Suppressor macrophage (primary cell): ENCODE data around the gene MAP3K4.

ENCODE experiments used
- DNase-seq, 4 experiments: peaks; one replicate each; pipeline ENCODE4 v3.0.0-alpha.2; 2020 to 2022

MAP3K4 gene

DNA sequence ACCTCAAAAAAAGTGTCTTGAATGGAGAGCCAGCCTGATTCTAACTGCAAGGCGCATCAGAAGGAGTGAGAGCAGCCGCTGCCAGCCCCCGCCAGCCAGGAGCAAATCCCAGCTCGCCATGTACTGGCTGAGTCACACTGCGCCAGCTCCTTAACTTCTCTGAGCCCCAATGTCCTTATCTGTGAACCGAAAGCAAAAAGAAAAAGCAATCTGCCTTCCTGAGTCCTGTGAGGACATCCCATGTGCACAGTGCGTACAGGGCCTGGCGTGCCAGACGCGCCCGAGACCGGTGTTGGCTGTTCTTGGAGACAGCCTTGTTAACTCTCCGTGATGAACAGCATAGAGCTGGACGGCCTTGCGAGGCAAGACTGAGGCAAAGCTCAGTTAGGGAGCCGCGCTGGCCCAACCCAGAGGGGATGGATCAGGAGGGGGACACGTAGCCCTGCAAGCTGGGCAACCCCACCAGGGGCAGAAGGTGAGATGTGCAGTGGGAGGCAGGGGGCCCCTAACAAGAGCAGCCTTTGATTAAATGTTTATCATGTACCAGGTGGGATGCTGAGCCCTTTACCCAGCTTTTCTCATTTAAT, 159.6 kb downstream of the MAP3K4 start:
- DNase-seq, result no peak

DNA sequence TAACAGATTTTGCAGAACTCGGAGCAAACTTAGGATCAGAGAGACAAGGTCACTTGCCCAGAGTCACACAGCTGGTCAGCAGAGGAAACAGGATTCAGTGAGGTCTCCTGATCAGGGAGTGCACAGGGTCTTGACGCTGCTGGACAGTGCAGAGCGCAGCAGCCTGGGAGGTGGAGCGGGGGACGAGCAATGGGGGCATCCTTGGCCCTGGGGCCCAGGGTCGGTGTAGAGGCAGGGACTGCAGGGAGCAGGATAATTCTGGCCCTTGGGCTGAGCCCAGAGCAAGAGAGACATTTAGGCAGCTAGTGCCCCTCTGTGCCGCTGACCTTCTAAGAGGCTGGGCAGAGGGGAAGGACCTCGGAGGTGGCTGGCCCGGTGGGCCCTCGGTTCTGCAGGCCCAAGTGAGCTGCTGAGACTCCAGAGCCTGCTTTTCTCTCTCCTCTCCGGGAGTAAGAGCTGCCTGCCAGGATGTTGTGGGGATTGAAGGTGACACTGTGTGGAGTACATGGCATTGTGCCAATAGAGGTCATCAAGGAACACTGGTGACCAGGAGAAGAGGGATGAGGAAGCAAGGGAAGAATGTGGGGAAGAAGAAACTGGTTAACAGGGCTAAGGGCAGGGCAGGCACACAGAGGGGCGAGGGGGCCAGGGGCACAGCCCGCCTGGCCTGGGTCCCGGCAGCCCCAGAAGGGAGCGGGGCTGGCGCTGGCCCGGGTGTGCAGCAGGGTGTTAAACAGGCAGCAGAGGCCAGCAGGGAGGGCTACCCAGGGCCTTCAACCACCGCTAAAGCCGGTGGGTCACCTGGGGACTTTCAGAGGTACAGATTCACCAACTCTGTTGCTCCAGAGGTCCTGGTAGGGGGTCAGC, 160.3 kb downstream of the MAP3K4 start:
- DNase-seq, result no peak

DNA sequence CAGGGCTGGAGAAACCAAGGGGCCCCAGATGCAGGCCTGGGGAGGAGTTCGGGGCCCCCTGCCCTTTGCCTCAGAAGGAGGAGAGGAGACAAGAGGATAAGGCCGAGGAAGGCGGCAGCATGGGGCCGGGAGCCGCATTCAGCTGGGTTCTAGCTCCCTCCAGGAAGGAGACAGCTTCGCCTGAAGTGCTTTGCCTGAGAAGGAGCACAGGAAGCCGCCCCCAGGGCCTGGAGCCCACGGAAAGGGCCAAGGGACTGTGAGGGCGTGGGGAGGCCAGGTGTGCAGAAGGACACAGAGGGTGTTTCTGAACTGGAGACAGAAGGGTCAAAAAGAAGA, 160.9 kb downstream of the MAP3K4 start:
- DNase-seq, result no peak

DNA sequence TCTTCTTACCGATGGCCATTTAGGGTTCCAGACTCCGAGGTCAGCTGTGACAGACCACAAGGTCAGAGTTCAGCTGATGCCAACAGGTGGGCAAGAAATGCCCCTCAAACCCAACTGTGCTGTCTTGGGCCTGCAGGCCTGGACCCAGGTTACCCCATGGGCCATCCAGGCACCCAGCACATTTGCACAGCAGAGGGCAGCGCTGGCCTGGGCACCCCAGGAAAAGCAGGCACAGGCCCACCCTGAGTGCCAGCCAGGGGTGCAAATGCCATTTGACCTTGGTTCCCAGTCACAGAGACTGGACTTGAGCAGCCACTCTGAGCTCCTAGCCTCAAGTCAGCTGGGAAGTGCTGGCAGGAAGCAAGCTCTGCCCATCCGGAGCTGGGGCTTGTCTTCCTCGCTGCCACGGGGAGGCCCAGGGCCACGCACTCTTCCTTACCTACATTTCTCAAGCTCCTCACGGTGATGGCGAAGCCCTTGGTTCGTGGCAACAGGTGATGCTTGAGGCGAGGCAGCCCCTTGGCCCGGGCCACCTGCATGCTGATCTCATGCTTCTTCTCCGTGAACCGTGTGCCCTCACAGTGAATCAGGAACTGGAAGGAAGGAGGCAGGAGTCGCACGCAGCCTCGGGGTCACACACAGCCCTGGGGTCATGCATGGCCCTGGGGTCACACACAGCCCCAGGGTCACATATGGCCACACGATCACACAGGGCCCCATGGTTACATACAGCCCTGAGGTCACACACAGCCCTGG, 161.5 kb downstream of the MAP3K4 start:
- DNase-seq, result peak; percentile 24 to 45 (median 40)

DNA sequence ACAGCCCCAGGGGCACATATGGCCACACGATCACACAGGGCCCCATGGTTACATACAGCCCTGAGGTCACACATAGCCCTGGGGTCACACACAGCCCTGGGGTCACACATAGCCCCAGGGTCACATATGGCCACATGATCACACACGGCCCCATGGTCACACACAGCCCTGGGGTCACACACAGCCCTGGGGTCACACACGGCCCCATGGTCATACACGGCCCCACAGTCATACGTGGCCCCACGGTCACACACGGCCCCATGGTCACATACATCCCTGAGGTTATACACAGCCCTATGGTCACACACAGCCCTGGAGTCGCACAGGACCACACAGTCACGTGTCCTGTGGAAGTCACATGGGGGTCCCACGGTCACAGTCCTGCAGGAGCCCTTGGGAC, 162.2 kb downstream of the MAP3K4 start:
- DNase-seq, result no peak

DNA sequence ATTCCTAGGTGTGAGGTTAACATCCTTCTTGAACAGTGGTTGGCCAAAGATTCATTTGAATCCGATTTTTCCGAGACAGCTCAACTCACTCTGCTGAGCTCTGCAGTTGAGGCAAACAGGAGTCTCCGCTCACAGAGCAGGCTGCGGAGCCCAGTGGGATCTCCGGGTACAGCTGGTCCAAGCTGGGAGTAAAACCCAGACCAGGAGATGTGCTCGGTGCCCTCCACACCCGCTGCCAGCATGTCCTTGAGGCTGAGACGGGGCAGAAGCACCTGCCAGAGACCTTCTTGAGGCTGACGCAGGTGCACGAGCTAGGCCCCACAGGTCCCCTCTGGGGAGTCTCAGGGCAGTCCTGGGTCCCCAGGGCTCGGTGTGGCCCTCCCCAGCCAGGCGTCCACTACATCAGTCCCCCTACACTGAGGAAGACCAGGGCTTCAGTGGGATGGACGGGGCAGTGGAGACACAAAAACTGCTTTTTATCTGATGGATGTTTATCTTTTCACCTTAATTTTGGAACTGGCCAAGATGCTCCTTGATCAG, 163.3 kb downstream of the MAP3K4 start:
- no peak for DNase-seq

DNA sequence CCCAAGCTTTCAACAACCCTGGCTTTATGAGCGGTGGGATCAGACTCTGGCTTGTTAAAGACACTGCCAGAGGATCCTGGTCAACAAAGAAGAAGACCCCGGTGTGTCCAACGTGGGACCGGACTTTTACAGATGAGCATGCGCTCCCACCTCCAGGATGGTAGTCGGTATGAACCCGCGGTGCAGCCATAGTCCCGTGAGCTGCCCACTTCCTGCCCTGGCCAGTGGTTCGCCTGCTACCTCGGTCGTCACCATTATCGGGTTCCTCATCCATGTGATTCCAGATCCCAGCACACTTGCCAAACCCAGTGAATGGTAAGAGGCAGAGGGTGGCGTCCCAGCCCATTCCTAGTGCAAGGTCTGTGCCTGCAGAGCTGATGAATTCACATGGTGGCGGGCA, 169.6 kb downstream of the MAP3K4 start:
- no peak for DNase-seq

DNA sequence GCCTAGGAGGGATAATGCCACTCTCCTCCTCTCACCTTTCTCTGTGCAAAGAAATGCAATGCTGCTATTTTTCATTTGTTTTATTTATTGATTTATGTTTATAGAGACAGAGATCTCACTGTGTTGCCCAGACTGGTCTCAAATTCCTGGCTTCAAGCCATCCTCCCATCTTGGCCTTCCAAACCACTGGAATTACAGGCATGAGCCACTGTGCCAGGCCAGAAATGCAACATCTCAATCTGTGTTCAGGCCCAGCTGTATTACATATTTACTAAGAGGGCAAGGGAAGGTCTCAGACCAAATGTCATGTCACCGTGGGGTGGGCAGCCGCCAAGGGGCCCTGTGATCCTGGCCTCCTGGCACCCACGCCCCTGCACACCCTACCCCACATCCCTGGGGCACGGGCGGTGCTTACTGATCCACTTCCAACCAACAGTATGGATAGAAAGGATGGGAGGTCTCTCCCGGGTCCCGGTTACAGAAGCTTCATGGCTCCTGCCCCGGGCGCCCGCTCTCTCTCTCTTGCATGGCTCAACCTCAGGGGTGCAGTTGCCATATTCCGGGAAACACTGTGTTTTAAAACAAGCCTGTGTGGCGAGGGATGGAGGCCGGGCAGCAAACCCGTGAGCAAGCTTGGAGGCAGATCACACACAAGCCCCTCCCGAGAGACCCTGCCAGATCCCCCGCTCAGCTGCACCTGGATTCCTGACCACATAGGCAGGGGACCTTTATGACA, 170.5 kb downstream of the MAP3K4 start:
- no peak for DNase-seq

DNA sequence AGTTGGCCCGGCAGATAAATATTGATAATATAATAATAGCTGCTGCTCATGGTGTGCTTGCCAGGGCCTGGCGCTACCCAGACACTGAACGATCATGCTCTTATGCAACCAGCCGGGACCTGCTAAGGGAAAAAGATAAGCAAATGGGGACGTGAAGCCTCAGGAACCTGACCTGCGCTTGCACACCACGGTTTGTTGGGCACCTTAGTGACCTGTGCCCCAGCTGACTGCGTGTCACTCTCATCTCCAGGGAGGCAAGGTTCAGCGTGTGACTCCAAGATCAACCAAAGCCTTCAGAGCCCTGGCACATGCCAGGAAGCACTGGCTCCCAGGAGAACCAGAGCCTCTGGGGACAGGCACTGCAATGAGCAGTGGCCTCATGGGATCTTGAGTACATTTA, 171.2 kb downstream of the MAP3K4 start:
- no peak for DNase-seq

DNA sequence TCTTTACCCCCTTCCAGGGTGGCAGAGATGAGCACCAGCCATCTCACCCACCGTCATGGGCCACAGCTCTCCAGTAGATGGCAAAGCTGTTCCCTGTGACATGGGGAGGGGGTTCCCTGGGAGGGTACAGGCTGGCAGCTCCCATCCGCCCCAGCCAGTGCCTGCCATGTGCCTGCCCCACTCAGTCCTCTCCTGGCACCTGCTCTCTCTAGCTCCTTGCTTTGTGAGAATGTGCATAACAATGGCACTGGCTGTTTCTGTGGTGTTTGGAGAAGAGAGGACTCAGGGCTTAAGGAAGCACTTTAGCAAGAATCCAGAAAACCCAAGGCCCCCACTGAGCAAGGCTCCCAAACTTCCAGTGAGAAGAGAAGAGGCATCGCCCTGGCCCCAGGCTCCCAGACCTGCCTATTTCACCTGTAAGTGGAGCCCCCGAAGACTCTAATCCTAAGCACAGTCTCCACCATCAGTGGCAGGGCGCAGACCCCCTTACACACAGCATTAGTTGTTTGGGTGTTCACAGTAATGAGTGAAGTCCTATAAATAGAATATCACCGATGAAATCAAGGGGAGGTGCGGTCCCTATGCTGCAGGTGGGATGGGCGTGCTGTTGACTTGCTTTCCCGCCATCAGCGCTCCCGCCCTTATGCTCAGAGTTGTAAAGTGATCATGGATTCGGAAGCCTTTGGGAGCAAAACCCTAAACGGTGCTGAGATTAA, 172.1 kb downstream of the MAP3K4 start:
- DNase-seq, result no peak

DNA sequence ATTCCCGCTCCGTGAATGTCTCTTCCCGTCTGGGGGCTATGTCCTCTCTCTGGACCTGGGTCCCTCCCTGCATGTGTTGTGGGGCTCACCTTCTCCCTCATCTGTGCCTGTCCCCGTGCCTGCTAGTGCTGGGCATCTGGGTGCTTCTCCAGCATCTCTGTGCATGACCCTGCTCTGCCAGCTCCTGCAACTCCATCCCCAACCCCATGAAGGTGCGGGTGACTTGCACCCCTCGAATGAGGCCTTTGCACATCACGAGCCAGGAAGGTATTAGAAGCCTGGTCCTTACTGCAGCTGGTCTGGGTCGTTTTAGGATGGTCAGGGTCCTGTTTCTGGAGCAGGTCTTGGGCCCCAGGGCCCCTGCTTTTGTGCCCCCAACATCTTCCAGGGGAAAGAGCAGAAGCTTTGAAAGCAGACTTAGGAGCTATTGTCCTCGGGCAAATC, 172.6 kb downstream of the MAP3K4 start:
- no peak for DNase-seq

DNA sequence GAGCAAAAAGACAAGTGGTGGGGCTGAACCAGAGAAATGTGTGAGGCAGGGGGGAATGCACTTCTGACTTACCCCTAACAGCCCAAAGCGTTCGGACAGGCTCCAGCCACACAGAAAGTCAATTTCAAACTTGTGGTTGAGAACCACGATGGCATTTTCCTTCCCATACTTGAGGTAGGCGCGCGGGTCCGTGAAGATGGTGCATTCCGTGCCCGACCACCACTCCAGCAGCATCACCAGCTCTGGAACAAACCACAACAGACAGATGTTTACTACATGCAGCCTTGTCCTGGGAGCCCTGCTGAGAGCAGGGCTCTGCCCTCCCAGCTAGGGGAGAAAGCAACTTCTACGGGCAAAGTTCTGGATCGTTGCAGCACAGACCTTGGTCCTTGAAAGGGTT, 174.6 kb downstream of the MAP3K4 start:
- DNase-seq, result no peak

DNA sequence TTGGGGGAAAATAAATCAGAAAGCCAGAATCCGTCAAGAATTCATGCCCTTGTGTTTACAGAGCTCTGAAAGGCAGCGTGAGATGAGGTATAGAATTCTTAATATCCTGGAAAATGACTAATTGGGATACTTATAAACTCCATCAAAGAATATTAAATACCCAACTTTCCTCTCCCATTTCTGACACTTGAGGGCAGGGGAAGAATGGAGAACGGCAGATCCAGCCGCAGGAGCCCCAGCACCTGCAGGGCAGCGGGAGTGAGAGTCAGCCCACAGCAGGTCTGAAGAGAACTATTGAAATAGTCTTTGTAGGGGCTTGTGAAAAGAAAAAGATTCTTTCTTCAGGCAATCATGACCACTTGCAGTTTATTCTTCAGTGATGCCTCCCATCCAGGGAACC, 175.1 kb downstream of the MAP3K4 start:
- DNase-seq, result no peak
